B cell (primary cell): ENCODE measurements around the gene PCDH9.

ENCODE experiments used
- CTCF ChIP-seq: fragments of 200-600 bp; IDR thresholded peaks from one replicate; pipeline ENCODE4 v1.8.0; 2022; ENCODE audit warnings: antibody characterized with exemption, mild to moderate bottlenecking
- EZH2 ChIP-seq: IDR thresholded peaks from 2 replicates; pipeline ENCODE4 v1.6.1; 2012; ENCODE audit warnings: borderline replicate concordance, low read depth, mild to moderate bottlenecking, moderate library complexity, low read length; ENCODE audit not compliant: insufficient read depth, poor library complexity, severe bottlenecking

DNA sequence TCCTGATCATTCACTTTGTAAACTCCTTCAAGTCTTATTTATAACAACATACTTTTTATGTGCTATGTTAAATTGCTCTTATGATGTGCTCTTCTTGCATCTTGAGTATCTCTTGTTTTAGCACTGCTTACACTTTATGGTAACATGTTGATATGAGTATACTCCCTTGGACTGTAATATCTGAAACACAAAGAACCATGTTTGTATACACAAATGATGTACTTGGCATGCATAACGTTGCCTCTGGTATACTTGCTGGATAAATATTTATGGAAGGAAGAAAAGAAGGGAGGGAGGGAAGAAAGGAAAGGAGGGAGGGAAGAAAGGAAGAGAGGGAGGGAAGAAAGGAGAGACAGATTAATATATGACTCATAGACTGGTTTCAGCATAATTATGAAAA, 333.2 kb downstream of the PCDH9 start:
- no peak for TF ChIP-seq CTCF
- no peak for TF ChIP-seq EZH2
